ENCODE measurements around the gene BPIFA2.

DNA sequence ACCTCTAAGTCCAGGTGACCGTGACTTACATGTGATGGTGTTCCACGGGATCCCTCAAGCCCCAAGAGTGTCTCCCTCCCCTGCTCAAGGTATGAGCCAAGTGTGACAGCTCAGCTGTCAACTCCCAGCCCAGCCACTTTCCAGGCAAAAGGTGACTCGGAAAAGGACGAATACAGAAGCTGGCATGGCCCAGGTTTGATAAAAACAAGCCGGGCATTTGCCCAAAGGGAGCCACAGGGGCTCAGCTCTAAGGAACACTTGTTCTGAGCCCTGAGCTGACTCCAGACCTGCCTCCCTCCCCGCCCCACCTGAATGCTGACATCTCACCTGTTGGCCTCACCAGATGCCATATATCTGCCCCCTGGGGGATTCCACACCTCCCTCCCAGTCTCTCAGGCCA lies 43.0 kb upstream of the BPIFA2 start:
- TF ChIP-seq, protein P1, sequence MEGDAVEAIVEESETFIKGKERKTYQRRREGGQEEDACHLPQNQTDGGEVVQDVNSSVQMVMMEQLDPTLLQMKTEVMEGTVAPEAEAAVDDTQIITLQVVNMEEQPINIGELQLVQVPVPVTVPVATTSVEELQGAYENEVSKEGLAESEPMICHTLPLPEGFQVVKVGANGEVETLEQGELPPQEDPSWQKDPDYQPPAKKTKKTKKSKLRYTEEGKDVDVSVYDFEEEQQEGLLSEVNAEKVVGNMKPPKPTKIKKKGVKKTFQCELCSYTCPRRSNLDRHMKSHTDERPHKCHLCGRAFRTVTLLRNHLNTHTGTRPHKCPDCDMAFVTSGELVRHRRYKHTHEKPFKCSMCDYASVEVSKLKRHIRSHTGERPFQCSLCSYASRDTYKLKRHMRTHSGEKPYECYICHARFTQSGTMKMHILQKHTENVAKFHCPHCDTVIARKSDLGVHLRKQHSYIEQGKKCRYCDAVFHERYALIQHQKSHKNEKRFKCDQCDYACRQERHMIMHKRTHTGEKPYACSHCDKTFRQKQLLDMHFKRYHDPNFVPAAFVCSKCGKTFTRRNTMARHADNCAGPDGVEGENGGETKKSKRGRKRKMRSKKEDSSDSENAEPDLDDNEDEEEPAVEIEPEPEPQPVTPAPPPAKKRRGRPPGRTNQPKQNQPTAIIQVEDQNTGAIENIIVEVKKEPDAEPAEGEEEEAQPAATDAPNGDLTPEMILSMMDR (IDR thresholded peaks at IDR 0.05 in 8 of 11, conservative IDR thresholded peaks at IDR 0.05 in 3 of 11): no peak
- TF ChIP-seq POLR2AphosphoS5 (IDR thresholded peaks at IDR 0.05): no peak

Data from spleen (tissue), 7 donors.